Neural progenitor cell (in vitro differentiated cells): ENCODE results near the gene SNX11.

Experiments used
- EZH2 ChIP-seq: fragments of 200-600 bp; sonication (generic); IDR thresholded peaks from 2 replicates; pipeline ENCODE4 v1.6.1; 2017; ENCODE audit warnings: antibody characterized with exemption, mild to moderate bottlenecking, moderate library complexity
- TF ChIP-seq, protein P1 (sequence below): fragments of 200-600 bp; sonication (generic); IDR thresholded peaks from 2 replicates; pipeline ENCODE4 v1.5.1; 2017; ENCODE audit warnings: antibody characterized with exemption, mild to moderate bottlenecking

DNA sequence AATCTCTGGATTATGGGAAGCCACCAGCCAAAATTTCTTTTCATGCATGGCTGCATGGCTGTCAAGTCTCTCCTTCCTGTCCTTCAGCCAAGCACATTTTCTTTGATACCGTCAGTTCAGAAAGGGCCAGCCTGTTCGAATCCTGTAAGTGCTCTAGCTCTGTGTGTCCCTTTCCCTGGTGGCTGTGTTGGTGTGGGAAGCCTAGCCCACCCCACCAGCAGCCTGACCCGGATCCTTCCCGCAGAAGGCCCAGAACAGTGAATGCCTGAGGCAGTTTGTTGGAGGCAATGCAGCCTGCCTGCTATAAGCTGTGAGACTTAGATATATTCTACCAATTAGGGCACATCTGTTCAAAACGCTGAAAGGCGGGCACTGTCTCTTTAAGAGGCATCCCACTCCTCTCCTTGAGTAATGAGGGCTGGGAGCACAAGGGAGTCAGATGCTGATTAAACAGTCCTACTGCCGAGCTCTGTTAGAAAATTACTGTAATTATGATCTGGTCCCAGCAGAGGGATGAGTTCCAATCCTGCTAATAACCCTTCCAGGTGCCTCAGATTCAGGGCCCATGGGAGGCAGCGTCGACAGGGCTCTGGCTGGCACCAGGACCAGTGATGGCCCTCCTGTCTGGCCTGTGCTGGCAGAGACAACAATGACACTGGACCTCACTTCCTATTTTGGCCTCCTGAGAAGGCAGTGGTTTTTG is 18.4 kb downstream of the SNX11 start:
- TF ChIP-seq, protein P1, sequence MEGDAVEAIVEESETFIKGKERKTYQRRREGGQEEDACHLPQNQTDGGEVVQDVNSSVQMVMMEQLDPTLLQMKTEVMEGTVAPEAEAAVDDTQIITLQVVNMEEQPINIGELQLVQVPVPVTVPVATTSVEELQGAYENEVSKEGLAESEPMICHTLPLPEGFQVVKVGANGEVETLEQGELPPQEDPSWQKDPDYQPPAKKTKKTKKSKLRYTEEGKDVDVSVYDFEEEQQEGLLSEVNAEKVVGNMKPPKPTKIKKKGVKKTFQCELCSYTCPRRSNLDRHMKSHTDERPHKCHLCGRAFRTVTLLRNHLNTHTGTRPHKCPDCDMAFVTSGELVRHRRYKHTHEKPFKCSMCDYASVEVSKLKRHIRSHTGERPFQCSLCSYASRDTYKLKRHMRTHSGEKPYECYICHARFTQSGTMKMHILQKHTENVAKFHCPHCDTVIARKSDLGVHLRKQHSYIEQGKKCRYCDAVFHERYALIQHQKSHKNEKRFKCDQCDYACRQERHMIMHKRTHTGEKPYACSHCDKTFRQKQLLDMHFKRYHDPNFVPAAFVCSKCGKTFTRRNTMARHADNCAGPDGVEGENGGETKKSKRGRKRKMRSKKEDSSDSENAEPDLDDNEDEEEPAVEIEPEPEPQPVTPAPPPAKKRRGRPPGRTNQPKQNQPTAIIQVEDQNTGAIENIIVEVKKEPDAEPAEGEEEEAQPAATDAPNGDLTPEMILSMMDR: no peak
- no peak for TF ChIP-seq EZH2
